ENCODE results near the gene MRNIP.

DNA sequence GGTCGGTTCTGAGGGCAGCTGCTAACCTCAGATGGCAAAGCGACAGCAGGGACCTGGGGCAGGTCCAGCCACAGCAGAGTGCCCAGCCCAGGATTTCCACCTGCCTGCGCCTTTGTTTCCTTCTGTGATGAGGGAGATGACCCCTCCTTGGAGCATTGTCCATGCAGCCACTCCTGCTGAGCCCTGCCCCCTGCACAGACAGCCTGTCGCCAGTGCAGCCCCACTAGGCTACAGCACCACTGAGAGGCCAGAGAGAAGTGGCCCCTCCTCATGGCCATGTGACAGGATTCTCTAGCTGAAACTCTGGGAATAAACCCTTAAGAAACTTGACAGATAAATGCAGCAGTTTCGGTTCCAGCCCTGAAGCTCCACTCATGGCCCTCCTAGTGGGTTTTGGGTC lies 10.5 kb upstream of the MRNIP start:
- no peak for TF ChIP-seq GATA2 (IDR thresholded peaks at IDR 0.05; ENCODE audit: low read depth, low read length)
- TF ChIP-seq GATA3 (IDR thresholded peaks at IDR 0.05; ENCODE audit: low read depth, low read length) = no peak
